ENCODE results near the gene PLA2G2F.

GRCh38 chr1:20154301-20154831 is 15.2 kb downstream of the PLA2G2F start:
- TF ChIP-seq ZBTB3 (CRISPR knock-in tag; IDR thresholded peaks at IDR 0.05; ENCODE audit: borderline replicate concordance, low read depth) (no peak), CTCF (CRISPR knock-in tag; IDR thresholded peaks at IDR 0.05) (no peak), ZNF788 (CRISPR knock-in tag; IDR thresholded peaks at IDR 0.05; ENCODE audit: borderline replicate concordance) (no peak), ZBTB1 (CRISPR knock-in tag; IDR thresholded peaks at IDR 0.05; ENCODE audit: borderline replicate concordance) (no peak), CHD2 (IDR thresholded peaks at IDR 0.05; ENCODE audit: low read depth, low read length) (no peak), PRDM15 (CRISPR knock-in tag; IDR thresholded peaks at IDR 0.05) (no peak), ZNF484 (CRISPR knock-in tag; IDR thresholded peaks at IDR 0.05; ENCODE audit: borderline replicate concordance, low read depth) (no peak), HCFC1 (IDR thresholded peaks at IDR 0.05; ENCODE audit: low read depth, low read length) (no peak), RXRA (CRISPR knock-in tag; IDR thresholded peaks at IDR 0.05) (no peak), ASH2L (IDR thresholded peaks at IDR 0.05; ENCODE audit: insufficient read length, low read depth, low read length) (no peak), E2F1 (CRISPR knock-in tag; IDR thresholded peaks at IDR 0.05) (no peak), TCF7 (IDR thresholded peaks at IDR 0.05; ENCODE audit: low read depth) (no peak)
